ENCODE results near the gene COMMD9.

DNA sequence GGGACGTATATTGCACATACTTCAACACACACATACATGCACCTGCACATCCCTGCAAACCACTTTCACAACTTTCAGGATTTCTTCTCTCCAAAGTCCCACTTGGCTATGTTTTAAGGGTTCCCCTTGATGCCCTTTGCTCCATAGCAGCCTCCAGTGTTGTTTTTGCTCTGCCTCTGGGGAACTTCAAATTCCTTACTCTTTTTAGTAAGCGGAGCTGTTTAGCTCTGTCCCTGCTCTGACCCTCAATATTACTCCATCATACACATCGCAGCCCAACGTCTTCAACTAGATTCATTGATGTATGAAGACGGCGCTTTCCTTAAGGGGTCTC, 25.2 kb upstream of the COMMD9 start:
- no peak for TF ChIP-seq POLR2A (IDR thresholded peaks at IDR 0.05)
- TF ChIP-seq CTCF (IDR thresholded peaks at IDR 0.05), result no peak

Data from testis (tissue), 2 donors.